GM19452 (cell line): ENCODE data around the gene DCDC2.
"Not testable (repeated sequence)": the region's sequence is repeated elsewhere in the genome, so short reads cannot be mapped to it uniquely, and the experiment has no call there.

Experiments used
- ATAC-seq: cut with Tn5 transposase; IDR thresholded peaks from one replicate; pipeline ENCODE4 v1.9.1; 2021; ENCODE audit not compliant: unreplicated experiment

Gene DCDC2

GRCh38 chr6:24272553-24272952, 85.3 kb downstream of the DCDC2 start:
- no peak for ATAC-seq

GRCh38 chr6:24272148-24272547, 85.7 kb downstream of the DCDC2 start:
- ATAC-seq = no peak

GRCh38 chr6:24270011-24270410, 87.8 kb downstream of the DCDC2 start:
- ATAC-seq = no peak

- not testable (repeated sequence) for ATAC-seq
These were observed 99.6 kb downstream of the DCDC2 start for GRCh38 chr6:24258214-24258613.

GRCh38 chr6:24257282-24257681, 100.6 kb downstream of the DCDC2 start:
- no peak for ATAC-seq

- peak; percentile 88 for ATAC-seq
These were observed 102.2 kb downstream of the DCDC2 start for GRCh38 chr6:24255676-24256075.

- ATAC-seq = no peak
These were observed 104.5 kb downstream of the DCDC2 start for GRCh38 chr6:24253360-24253759.

- ATAC-seq = no peak
These were observed 105.6 kb downstream of the DCDC2 start for GRCh38 chr6:24252280-24252679.

- ATAC-seq = no peak
These were observed 106.5 kb downstream of the DCDC2 start for GRCh38 chr6:24251339-24251738.

- no peak for ATAC-seq
These were observed 107.9 kb downstream of the DCDC2 start for GRCh38 chr6:24249926-24250325.

- no peak for ATAC-seq
These were observed 112.6 kb downstream of the DCDC2 start for GRCh38 chr6:24245275-24245674.

GRCh38 chr6:24242924-24243323, 114.9 kb downstream of the DCDC2 start:
- no peak for ATAC-seq

- ATAC-seq = not testable (repeated sequence)
These were observed 116.1 kb downstream of the DCDC2 start for GRCh38 chr6:24241779-24242178.

- ATAC-seq = no peak
These were observed 116.9 kb downstream of the DCDC2 start for GRCh38 chr6:24240943-24241342.

- ATAC-seq = no peak
These were observed 117.4 kb downstream of the DCDC2 start for GRCh38 chr6:24240380-24240928.

GRCh38 chr6:24238700-24239099, 119.2 kb downstream of the DCDC2 start:
- no peak for ATAC-seq

GRCh38 chr6:24236779-24237178, 121.1 kb downstream of the DCDC2 start:
- ATAC-seq = not testable (repeated sequence)

- no peak for ATAC-seq
These were observed 123.9 kb downstream of the DCDC2 start for GRCh38 chr6:24233813-24234442.

GRCh38 chr6:24231438-24231977, 126.4 kb downstream of the DCDC2 start:
- no peak for ATAC-seq

- no peak for ATAC-seq
These were observed 128.0 kb downstream of the DCDC2 start for GRCh38 chr6:24229696-24230405.

- peak; percentile 65 for ATAC-seq
These were observed 129.1 kb downstream of the DCDC2 start for GRCh38 chr6:24228681-24229255.

GRCh38 chr6:24228123-24228522, 129.7 kb downstream of the DCDC2 start:
- ATAC-seq = no peak
